TTC549 (cell line): Measurements from ENCODE around the gene IL13.

Experiments
- FAIRE-seq: peaks from 2 replicates; lab custom pipeline; 2012; peaks lifted over from hg19 to GRCh38; lab: Jason Lieb, UNC

The IL13 gene

DNA sequence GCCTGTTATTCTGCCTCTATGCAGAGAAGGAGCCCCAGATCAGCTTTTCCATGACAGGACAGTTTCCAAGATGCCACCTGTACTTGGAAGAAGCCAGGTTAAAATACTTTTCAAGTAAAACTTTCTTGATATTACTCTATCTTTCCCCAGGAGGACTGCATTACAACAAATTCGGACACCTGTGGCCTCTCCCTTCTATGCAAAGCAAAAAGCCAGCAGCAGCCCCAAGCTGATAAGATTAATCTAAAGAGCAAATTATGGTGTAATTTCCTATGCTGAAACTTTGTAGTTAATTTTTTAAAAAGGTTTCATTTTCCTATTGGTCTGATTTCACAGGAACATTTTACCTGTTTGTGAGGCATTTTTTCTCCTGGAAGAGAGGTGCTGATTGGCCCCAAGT, 15.5 kb downstream of the IL13 start:
- FAIRE-seq: no peak

DNA sequence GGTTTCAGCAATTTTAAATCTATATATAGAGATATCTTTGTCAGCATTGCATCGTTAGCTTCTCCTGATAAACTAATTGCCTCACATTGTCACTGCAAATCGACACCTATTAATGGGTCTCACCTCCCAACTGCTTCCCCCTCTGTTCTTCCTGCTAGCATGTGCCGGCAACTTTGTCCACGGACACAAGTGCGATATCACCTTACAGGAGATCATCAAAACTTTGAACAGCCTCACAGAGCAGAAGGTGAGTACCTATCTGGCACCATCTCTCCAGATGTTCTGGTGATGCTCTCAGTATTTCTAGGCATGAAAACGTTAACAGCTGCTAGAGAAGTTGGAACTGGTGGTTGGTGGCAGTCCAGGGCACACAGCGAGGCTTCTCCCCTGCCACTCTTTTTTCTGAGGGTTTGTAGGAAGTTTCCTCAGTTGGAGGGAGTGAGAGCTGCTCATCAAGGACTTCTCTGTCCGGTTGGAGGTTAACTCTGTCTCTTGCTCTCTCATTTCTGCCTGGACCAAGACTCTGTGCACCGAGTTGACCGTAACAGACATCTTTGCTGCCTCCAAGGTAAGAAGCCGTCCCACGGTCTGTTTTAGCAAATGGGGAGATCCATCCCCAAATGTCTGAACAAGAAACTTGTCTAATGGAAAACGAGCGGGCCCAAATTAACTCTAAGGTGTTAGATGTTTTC, 16.1 kb downstream of the IL13 start, which contains the start of gene IL4:
IL4 (plus strand) TSS at position 51 of the 692 bp plus-strand sequence; CDS start at position 113, 62 bp downstream.
- FAIRE-seq: no peak

DNA sequence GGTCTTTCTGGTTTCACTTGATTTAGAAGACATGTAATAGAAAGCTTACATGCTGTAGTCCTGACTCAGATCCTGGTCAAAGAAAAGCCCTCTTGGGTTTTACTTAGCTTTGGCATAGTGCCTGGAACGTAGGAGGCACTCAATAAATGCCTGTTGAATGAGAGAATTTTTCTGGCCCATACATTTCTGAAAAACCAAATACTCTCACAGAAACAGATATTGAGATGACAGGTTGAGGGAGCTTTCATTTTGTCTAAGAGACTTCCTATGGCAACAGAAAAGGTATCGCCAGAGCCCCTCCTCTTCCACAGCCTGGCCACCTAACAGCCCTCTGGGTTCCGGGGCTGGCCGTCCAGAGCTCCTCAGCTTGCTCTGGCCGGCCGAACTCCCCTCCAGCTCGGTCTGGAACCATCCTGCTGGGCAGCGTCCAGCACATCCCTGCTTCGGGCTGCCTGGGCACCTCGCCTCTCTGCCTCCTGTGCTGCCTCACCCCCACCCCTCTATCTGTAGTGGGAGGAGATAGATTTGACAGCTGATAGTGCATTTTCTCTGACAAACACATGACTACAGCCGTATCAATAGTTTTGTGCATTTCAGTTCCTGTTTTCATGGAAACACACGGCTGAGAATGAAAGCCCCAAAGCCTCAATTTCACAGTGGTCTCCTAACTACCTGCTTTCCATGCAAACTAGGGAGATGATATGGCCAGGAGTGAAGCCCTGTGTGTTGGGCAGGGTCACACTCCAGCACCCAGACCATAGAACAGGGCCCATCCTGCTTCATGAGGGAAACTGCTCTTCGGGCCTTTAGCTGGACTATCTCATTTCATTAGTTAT, 16.9 kb downstream of the IL13 start:
- no peak for FAIRE-seq

DNA sequence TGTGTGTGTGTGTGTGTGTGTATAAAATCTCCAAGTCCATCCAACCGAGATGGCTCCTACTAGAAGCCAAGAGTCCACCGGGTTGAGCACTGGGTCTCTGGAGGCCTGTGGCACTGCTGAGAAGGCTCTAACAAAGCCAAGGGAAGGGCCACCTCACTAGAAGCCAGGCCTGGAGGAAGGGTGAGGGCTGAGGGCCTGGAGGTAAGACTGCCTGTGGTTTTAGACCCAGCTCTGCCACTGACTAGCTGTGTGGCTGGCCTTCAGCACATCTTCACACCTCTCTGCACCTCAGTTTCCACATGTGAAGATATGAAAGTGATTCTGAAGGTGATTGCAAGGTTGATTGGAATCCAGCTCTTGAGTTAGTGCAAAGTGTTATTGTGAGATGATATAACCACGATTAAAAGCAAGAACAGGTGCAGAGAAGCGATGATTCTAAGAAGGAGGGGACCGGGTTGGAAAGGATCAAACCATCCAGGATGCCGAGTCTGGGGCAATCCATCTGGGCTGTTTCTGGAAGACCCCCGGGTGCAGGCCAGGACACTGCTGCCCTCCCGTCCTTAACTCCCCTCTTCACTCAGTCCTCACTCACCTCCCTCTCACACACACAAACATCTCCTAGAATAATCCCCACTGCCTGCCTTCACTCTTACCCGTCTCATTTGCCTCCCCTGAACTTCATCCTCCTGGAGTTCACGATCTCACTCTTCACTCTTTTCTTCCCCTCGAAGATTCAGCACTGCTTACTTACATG, 18.1 kb downstream of the IL13 start:
- no peak for FAIRE-seq

DNA sequence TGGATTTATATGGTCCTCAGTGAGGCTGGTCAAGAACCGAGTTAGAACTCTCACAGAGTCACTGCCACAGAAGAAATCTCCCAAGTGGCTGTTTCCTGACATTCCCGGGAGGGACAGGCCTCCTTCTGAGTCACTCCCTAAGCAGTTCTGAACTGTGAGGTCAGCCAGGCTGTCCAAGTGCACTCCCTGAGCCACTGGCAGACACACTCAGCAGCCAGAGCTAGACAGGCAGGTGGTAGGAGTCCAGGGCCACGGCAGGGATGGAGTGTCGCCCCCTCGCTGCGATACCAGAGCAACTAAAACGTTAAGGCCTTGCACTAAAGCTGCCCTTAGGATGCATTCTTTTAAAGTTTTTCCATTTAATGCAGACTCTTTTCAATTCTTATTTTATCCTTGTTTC, 19.2 kb downstream of the IL13 start:
- FAIRE-seq: no peak

DNA sequence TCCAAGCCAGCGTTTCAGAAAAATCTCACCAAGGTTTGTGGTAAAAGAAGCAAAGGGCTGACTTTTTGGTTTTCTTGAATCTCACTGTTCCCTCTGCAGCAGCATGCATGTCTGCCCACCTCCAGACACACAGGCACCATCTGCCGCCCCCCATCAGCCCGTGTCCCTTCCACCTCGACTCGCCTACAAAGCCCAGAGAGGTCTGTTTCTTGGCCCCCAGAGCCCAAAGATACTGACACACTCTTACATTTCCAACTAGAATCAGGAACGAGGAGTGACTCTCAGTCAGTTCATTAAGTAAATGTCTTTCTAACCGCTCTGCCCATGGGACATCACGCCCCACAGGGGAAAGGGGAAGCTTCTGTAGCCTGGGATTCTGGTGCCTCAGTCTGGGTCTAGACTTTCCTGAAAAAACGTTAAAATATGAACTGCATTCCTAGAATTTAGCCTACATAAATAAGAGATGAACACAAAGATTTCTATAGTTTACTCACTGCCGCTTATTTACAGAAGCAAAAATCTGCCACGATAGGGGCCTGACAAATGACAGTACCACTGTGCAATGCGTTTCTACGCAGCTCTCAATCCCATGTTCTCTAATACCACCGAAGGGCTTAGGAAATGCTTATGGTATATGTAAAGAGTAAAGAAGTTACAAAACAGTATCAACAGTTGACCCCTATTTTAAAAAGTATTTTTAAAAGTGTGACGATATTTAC, 19.9 kb downstream of the IL13 start:
- no peak for FAIRE-seq

DNA sequence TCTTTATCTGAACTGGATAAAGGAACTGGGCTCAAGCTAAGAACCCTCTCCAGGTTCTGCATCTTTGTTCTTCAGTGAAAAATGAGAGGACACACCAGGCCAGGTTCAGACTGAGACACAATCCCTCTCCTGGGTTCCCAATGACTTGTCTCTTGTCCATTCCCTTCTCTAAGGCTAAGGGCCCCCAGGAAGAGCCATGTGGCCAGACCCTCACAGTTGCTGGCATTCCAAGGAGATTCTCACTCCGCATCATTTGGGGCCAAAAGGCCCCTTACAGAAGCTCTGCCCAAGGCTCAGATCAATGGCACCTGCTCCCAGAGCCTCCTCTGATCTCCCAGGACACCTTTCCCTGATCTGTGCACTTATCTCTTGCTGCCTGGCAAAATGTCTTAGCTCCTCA, 20.8 kb downstream of the IL13 start:
- no peak for FAIRE-seq

DNA sequence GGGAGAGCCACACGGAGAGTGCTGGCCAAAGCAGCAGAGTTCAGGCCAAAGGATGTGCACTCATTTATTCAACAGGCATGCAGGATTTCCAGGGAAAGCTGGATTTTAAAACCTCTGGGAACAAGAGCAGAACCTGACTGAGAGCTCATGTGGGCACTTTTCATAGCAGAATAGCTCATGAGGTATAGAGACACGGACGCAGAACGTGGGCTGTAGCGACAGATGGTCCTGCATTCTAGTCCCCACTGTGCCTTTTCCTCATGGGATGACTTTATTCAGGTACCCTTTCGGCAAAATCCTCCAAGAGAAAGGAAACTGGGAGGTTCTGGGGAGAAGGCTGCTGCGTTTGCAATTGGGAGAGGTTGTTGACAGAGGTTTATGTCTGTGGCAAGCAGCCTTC, 21.2 kb downstream of the IL13 start:
- no peak for FAIRE-seq

DNA sequence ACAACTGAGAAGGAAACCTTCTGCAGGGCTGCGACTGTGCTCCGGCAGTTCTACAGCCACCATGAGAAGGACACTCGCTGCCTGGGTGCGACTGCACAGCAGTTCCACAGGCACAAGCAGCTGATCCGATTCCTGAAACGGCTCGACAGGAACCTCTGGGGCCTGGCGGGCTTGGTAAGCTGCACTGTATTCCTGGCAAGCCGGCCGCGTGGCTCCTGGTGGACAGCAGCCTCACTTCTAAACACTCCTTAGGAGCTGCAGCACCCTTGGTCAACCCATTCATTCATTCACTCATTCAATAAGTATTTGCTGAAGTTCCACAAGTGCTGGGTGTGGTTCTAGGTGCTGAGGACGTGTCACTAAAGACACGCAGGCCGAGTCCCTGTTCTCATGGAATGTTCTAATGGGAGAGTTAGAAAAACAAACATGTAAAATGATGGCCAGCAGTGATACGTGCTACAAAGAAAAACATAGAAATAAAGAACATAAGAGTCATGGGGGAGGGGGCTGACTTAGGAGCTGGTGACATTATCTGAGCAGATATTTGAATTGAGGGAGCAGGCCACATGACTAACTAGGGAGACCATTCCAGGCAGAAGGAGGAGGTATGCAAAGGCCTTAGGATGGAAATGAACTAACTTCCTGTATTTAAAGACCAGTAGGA, 21.9 kb downstream of the IL13 start:
- FAIRE-seq: no peak

DNA sequence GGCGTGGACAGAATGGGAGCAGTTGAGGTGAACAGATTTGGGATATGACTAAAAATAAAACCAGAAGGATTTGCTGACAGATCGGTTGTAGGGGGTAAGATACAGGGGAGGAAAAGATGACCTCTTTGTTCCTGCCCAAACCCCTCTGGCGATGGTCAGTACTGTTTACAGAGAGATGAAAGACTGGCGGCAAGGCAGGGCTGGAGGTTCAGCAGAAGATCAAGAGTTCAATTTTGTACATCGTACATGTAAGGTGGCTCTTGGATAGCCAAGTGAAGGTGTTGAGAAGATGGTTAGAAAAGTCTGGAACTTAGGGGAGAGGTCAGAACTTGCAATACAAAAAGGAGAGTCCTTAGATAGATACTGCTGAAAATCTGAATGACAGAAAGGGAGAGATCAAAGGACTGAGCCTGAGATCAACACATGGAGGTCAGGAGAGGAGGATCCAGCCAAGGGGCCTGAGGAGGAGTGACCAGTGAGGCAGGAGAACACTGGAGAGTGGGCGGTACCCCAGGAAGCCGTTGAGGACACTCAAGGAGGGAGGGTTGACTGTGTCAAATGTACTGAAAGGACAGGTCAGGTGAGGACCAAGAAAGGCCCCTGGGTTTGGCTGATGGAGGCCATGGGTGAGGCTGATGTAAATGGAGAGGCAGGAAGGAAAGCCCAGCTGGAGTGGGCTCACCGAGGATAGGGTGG, 23.0 kb downstream of the IL13 start:
- no peak for FAIRE-seq

DNA sequence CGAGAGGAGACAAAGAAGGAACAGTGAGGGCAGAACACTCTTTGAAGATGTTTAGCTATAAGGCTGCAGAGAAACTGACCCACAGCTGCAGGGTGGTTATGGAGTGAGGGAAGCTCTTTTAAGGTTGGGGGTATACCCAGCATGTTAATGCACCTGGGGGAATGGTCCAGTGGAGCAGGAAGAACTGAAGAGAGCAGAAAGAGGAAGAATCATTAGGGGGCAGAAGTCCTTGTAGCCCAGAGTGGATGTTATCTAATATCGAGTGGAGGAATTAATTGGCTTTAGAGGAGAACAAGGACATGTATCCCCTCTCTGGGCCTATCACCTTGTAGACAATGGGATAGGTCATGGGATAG, 23.5 kb downstream of the IL13 start:
- no peak for FAIRE-seq

DNA sequence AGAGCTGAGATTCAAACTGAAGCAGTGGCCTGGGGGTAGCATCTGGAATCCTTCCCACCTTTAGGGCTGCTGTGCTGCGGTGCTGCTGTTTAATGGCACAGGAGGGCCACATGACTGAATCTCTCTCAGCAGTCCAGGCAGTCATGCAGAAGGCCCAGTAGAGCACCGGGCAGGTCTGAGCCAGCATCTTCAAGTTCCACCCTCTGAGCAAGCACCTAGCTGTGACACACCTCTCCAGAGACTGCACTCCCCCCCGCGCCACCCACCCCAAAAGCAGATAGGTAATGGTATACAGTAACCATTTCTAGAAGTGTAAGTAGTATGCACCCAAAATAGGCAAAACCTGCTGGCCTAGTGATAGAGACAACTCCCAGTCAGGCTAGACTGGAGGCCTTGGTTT, 24.0 kb downstream of the IL13 start:
- FAIRE-seq: no peak

DNA sequence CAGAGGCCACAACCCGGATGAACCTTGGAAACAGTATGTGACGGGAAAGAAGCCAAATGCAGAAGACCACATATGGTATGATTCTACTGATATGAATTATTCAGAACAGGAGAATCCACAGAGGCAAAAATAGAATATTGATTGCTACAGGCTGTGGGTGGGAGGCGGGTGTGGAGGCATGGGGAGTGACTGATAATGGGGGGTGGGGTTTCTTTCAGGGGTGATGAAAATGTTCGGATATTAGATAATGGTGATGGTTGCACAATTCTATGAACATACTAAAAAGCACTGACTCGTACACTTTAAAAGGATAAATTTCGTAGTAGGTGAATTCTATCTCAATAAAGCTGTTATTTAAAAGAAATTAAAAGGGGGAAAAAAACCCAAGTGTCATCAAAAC, 26.5 kb downstream of the IL13 start:
- FAIRE-seq: no peak

DNA sequence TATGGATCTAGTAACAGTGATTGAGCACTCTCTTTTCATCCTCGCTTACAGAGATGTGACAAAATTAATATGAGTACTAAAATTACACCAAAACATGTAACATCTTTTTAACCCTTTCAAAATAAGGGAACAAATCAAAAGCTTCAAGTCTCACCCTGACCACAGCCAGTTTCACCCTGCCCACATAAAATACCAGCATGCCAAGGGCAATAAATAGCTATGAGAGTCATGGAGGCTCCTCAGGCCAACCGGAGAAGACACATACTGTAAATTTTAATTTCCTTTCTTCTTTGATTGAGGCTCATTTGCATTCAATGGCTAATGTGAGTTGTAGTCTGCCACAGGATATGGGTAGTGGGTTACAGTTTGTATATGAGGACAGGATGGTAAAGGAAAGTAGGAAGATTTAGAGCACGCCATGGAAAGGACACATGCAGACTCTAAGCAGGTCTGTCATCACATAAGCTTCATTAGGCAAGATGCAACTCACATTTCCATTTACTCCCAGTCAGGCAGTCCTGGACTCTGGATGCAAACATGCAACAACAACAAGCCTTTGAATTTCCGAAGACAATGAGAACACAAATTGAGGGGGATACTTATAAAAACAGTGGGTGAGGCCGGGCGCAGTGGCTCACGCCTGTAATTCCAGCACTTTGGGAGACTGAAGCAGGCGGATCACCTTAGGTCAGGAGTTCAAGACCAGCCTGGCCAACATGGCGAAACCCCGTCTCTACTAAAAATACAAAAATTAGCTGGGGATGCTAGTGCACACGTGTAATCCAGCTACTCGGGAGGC, 27.1 kb downstream of the IL13 start:
- no peak for FAIRE-seq

DNA sequence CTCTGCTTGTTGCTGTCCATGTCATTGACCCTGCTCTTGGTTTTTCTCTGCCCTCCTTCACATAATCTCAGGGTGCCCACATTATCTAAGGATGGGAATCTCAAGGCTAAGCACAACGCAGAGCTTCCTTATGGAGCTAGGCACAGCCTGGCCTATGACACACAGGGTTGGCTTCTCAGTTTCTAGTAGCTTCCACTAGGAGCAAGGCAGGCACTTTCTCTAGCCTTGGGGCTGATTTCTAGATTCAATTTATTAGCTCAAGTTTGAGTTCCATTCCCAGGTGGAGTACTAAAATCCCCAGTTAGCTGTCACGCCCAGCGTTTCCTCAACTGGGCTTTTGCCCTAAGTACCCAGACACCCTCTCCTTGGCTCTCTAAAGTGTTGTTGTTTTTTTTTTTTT, 28.2 kb downstream of the IL13 start:
- no peak for FAIRE-seq

DNA sequence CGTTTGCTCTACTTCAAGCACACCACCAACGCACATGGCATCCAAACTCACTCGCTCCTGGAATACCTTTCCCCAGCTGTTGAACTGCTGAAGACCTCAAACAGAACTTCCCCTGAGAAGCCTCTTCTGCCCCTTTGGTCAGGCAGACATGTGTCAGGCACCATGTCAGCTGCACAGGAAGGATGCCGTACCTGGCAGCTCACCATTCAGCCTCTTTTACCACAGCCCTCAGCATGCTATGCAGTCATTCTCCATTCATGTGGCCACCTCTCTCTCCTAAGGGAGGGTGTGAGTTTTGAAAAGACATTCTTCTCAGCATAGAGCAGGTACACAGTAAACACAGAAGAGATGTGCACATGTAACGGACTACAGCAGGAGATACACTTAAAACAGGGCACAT, 30.0 kb downstream of the IL13 start:
- FAIRE-seq: no peak

DNA sequence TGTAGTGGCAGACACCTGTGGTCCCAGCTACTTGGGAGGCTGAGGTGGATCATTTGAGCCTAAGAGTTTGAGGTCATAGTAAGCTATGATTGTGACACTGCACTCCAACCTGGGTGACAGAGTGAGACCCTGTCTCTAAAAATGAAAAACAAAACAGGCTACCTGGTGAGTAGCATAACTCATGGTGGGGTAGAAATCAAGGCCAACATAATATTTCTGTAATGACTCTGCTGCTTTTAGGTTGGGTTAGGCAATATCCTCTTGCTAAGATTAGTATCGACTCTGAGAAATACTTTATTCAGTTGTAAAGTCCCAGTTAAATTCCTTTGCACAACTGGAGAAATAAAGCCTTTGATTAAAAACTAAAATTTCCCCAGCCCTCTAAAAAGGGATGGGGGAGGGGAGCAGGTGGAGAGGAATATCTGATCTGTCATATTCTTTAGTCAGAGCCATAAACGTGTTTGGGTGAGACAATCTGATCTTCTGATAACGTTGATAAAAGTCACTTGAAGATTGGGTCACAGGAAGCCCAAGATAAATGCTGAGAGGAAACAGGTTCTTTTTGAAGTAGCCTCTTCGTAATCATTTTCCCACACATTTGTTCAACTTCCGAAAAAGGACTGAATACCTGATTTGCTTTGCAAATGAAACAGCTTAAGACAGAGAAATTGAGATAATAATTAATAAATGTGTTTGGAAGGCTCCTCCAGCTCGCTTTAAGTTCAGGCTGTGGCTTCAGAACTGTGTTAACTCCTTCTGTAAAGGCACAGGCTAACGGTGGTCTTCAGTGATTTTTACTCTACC, 30.8 kb downstream of the IL13 start:
- FAIRE-seq: no peak

DNA sequence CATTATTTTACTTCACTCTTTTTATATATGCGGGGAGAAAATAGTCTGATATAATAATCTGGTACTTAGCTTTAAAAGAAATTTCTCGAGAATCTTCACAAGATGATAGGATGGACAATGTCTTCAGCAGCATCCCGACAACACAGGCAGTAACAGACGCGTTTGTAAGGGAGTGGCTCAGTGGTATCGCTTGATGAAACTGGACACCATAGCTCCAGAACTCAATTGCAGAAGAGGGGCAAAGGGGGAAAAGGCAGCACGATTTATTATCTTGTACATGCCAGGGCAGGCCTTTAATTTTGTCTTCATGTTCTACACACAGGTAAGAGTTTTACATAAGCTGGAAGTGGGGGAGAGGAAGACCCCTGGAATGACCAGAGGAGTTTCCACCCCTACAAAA, 31.5 kb downstream of the IL13 start:
- FAIRE-seq: no peak

DNA sequence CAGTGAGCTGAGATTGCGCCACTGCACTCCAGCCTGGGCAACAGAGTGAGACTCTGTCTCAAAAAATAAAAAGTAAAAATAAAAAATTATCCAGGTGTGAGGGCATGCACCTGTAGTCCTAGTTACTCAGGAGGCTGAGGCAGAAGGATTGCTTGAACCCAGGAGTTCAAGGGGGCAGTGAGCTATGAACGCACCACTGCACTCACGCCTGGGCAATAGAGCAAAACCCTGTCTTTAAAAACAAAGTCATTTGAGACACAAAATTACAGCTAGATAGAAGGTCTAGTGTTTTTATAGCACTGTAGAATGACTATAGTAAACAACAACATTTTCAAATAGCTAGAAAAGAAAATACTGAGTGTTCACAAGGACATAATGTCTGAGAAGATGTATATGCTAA, 32.2 kb downstream of the IL13 start:
- no peak for FAIRE-seq
